ENCODE measurements around the gene DNAH2.

DNA sequence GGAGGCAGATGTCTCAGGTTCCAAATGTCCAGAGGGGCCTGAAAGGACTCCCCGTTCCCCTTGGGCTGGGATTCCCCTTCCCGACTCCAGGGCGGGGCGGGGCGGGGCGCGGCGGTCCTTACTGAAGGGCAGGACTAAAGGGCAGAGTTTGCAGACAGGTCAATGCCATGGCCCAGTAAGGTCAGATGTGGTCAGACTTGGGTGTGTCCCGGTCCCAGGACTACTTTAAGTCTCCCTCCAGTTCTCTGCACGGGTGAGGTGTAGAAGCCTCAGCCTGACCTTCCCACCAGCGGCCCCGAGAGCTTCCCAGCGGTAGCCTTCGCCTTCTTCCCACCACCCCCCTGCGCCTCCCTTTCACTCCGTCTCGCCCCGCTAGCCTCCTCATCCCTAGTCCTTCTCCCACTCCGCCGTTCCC lies 117.0 kb downstream of the DNAH2 start:
- TF ChIP-seq, protein P1, sequence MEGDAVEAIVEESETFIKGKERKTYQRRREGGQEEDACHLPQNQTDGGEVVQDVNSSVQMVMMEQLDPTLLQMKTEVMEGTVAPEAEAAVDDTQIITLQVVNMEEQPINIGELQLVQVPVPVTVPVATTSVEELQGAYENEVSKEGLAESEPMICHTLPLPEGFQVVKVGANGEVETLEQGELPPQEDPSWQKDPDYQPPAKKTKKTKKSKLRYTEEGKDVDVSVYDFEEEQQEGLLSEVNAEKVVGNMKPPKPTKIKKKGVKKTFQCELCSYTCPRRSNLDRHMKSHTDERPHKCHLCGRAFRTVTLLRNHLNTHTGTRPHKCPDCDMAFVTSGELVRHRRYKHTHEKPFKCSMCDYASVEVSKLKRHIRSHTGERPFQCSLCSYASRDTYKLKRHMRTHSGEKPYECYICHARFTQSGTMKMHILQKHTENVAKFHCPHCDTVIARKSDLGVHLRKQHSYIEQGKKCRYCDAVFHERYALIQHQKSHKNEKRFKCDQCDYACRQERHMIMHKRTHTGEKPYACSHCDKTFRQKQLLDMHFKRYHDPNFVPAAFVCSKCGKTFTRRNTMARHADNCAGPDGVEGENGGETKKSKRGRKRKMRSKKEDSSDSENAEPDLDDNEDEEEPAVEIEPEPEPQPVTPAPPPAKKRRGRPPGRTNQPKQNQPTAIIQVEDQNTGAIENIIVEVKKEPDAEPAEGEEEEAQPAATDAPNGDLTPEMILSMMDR (conservative IDR thresholded peaks at IDR 0.05 in 1 of 2, IDR thresholded peaks at IDR 0.05 in 1 of 2; ENCODE audit: extremely low read depth in 1 of 2, insufficient read depth in 1 of 2, low read depth in 1 of 2, low read length in 2 of 2) = no peak
- no peak for TF ChIP-seq EZH2 (IDR thresholded peaks at IDR 0.05; ENCODE audit: borderline replicate concordance, low read length)

All from mammary epithelial cell (primary cell).